ENCODE results near the gene PTAFR.
"Not testable (repeated sequence)": the region's sequence is repeated elsewhere in the genome, so short reads cannot be mapped to it uniquely, and the experiment has no call there.

Gene PTAFR

GRCh38 chr1:28143496-28144202 is 32.8 kb downstream of the PTAFR start:
- TF ChIP-seq CTCF (IDR thresholded peaks at IDR 0.05; ENCODE audit: extremely low read depth, missing control alignments): no peak
- DNase-seq (ENCODE audit: low spot score): no peak

GRCh38 chr1:28141685-28142084 is 34.8 kb downstream of the PTAFR start:
- no peak for DNase-seq (ENCODE audit: low spot score)
- no peak for TF ChIP-seq CTCF (IDR thresholded peaks at IDR 0.05; ENCODE audit: extremely low read depth, missing control alignments)

GRCh38 chr1:28139866-28140265 is 36.6 kb downstream of the PTAFR start:
- not testable (repeated sequence) for DNase-seq (ENCODE audit: low spot score)

- no peak for TF ChIP-seq CTCF (IDR thresholded peaks at IDR 0.05; ENCODE audit: extremely low read depth, missing control alignments)
- DNase-seq (ENCODE audit: low spot score): no peak
Observed at GRCh38 chr1:28139025-28139712, 37.3 kb downstream of the PTAFR start.

GRCh38 chr1:28136922-28137613 is 39.4 kb downstream of the PTAFR start:
- no peak for TF ChIP-seq CTCF (IDR thresholded peaks at IDR 0.05; ENCODE audit: extremely low read depth, missing control alignments)
- no peak for DNase-seq (ENCODE audit: low spot score)

GRCh38 chr1:28136169-28136921 is 40.1 kb downstream of the PTAFR start:
- DNase-seq (ENCODE audit: low spot score): no peak
- TF ChIP-seq CTCF (IDR thresholded peaks at IDR 0.05; ENCODE audit: extremely low read depth, missing control alignments): no peak

GRCh38 chr1:28135371-28136168 is 40.9 kb downstream of the PTAFR start:
- no peak for TF ChIP-seq CTCF (IDR thresholded peaks at IDR 0.05; ENCODE audit: extremely low read depth, missing control alignments)
- no peak for DNase-seq (ENCODE audit: low spot score)
